SIG-M5 treated with dmso at 0.1 percent for 504 hours (cell line): ENCODE data around the gene DENND4A.
"Not testable (repeated sequence)": the region's sequence is repeated elsewhere in the genome, so short reads cannot be mapped to it uniquely, and the experiment has no call there.

ENCODE experiments used
- DNase-seq: peaks from one replicate; lab custom pipeline; 2025; ENCODE audit not compliant: unreplicated experiment; lab: John Stamatoyannopoulos, UW

The DENND4A gene

DNA sequence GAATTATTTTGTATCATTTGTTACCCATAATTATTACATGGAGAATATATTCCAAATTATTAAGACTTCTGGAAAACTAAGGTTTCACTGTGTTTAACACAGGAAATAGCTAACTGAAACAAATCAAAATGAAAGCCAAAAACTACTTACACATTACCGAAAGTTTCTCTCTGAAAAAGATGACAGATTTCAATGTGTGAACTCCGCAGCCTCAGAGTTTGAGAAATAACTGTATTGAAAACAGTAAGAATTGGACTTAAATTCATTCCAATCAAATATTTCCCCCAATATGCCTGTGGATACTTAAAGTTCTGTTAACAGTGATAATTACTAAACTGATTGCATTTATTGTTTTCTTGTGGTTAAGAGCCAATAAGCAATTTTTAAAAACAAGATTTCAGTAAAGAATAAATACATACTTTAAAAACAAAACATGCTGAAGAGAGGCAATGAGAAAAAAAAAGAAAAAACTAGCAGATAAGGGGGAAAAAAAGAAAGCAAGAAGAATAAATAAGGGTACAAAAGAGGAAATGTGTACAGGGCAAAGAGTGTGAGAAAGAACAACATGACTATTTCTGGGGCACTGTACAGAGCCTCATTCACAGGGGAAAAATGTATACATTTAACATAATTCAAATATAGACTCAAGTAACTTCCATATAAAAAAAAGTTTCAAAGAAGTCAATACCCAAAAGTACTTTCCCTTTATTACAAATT is 30.7 kb downstream of the DENND4A start:
- DNase-seq: no peak

DNA sequence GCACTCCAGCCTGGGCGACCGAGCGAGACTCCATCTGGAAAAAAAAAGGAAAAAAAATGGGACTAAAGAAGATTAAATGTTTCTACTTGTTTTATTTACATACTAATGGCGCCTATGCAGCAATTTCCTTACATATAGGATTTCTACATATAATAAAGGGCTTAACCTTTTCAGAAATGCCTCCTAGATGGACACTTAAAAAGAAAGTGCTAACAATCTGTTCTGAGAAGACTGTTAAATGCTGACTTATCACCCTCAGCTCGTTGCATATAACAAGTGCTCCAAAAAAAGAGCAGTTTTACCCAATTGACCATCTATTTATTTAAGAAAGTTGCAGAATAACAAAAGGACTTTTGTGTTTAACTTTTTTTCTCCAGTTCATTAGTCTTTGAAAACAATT is 32.7 kb downstream of the DENND4A start:
- no peak for DNase-seq

DNA sequence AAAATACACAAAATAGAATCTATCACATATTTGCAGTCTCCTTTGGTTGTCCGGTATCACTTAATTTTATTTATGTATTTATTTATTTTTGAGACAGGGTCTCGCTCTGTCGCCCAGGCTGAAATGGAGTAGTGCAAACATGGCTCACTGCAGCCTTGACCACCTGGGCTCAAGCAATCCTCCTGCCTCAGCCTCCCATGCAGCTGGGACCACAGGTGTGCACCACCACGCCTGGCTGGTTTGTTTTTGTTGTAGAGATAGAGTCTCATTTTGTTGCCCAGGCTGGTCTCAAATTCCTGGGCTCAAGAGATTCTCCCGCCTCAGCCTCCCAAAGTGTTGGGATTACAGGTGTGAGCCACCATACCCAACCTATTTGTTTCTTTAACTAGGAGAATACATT is 33.9 kb downstream of the DENND4A start:
- no peak for DNase-seq

DNA sequence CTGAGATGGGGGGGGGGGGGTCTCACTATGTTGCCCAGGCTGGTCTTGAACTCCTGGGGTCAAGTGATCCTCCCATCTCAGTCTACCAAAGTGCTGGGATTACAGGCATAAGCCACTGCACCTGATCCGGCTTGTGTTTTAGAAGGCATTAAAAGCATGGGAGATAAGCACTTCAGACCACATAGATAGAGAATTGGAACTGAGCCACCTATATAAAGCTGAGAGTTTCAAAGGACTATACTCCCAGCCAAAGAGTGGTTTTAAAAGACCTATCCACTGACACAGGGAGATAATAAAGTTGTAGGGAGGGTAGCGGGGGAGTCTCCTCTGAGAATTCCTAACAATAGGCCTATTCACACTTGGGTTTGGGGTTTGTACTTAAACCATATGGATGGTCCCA is 34.8 kb downstream of the DENND4A start:
- DNase-seq: no peak

DNA sequence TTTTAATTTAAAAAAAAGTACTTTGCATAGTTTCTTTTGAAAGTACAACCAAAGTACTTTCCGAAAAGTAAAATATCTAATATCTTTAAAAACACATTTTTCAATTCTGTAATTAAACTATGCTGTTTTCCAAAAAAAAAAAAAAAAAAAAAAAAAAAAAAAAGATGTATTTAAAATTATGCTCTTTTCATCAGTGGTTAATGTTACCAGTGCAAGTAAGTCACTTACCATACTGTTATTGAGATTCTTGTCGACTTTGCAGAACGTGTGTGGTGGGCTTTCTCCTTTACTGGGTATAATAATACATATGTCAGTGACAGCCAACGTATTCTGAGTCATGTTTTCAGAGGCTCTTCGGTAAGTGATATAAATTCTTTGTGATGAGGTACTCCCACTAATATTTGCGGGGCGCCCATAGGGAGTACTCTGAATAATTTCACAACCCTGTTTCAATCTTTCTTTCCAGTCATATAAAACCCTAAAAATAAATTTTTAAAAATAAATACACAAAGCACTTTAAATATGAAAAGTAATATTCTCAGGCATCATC is 39.9 kb downstream of the DENND4A start:
- DNase-seq: no peak

DNA sequence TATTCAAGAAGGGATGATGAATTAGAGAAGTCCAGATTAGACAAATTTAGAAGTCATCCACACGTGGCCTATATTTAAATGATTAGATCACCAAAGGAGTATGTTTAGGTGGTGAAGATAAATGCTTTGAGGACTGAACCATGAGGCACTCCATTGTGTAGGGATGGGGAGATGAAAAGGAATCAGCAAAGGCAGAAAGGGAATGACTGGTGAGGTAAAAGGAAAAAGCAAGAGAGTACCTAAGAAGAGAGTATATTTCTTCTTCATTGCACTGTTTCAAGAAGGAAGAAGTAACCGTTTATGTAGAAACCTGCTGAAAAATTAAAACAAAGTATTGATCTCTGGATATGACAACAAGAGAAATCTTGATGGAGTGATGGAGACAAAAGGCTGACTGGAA is 40.7 kb downstream of the DENND4A start:
- no peak for DNase-seq

DNA sequence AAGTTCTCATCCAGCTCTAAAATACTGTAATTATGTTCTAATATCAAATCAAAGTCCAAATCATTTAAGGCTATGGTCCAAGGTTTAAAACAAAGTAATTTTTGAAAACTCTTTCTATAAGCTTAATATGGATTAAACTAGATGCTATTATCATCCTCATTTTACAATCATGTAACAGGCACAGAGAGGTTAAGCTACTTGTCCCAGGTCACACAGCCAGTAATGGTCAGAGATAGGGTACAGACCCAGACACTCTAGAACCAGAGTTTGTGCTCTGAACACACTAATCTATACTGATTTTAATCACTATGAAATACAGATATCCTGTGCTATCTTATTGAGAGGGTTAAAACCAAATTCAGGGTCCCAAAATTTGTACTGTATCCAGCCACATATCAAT is 44.8 kb downstream of the DENND4A start:
- no peak for DNase-seq

DNA sequence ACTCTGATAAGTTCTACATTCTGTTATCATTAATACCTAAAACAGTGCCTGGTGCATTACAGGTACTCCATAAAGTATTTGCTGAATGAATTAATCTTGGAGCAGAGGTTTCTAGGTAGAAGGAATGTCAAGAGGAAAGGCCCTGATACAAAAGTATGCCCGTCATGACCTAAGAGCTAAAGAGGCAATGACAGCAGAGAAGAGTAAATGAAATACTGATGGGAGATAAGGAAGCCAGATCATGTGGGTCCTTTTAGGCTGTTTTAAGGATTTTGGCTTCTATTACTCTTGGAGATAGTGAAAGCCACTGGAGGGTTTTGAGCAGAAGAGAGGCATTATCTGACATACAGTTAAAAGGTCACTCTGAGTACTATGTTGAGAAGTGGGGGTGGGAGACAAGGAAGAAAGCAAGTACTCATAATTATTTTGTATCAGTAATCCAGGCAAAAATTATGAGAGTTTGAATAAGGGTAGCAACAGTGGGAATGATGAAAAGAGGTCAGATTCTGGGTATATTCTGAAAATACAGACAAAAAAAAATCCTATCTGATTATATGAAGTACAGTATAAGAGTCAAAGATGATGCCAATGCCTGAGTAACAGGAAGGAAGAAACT is 48.3 kb downstream of the DENND4A start:
- no peak for DNase-seq

DNA sequence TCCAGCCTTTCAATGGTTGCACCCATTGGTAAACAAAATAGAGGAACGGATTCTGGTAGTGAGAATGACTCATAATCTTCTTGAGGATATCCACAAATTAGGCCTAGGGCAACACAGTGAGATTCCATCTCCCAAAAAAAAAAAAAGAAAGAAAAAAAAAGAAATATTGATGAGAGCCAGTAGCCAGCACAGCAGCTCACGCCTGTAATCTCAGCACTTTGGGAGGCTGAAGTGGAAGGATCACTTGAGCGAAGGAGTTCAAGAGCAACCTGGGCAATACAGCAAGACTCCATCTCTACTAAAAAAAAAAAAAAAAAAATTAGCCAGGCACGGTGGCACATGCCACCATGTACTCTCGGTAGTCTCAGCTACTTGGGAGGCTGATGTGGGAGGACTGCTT is 51.9 kb downstream of the DENND4A start:
- no peak for DNase-seq

DNA sequence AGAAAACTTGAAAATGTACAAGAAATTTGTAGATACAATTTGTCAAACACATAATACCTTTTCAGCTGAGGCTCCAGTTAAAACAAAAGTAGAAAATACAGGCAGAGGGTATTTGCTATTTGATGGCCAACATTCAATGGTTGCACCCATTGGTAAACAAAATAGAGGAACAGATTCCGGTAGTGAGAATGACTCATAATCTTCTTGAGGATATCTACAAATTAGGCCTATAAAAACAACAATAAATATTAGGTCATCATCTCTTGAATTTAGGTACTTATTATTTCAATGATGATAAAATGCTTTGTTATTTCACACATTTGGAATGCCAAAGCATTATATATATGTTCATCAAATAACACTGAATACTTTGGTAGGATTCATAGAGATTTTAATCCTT is 53.4 kb downstream of the DENND4A start:
- DNase-seq: no peak

DNA sequence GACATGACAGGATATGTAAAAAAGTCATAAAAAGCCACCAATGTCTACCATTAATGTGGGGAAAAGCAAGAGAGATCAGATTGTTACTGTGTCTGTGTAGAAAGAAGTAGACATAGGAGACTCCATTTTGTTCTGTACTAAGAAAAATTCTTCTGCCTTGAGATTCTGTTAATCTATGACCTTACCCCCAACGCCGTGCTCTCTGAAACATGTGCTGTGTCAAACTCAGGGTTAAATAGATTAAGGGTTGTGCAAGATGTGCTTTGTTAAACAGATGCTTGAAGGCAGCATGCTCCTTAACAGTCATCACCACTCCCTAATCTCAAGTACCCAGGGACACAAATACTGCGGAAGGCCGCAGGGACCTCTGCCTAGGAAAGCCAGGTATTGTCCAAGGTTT is 58.5 kb downstream of the DENND4A start:
- DNase-seq: not testable (repeated sequence)

DNA sequence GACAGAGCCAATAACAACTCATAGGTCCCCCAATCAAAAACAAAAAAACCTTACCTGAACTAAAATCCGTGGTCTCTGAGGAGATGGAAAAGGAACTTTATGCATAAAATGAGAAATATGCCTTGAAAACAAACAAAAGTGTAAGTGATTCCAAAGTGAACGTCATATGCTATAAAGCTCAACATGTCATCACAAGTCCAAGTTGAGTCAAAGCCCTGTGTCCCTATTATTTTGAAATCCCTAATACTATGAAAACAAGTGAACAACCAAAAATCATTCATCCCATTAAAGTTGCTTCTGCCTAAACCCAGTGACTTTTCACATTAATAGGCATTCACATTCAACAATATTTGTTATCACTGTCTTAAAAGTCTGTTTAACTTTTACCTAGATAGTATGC is 59.4 kb downstream of the DENND4A start:
- no peak for DNase-seq

DNA sequence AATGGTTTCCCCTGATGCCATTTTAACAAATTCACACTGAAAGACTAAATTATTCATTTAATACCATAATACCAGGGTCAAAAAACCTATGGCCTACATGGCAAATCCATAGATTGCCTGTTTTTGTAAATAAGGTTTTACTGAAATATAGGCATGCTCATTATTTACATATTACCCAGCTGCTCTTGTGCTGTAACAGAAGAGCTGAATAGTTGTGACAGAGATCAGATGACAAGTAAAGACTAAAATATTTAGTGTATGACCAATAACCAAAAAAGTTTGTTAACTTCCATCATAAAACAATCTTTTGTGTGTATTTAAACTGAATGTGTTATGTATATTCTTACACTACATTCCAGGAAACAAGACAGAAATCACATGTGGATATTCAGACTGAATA is 60.2 kb downstream of the DENND4A start:
- no peak for DNase-seq

DNA sequence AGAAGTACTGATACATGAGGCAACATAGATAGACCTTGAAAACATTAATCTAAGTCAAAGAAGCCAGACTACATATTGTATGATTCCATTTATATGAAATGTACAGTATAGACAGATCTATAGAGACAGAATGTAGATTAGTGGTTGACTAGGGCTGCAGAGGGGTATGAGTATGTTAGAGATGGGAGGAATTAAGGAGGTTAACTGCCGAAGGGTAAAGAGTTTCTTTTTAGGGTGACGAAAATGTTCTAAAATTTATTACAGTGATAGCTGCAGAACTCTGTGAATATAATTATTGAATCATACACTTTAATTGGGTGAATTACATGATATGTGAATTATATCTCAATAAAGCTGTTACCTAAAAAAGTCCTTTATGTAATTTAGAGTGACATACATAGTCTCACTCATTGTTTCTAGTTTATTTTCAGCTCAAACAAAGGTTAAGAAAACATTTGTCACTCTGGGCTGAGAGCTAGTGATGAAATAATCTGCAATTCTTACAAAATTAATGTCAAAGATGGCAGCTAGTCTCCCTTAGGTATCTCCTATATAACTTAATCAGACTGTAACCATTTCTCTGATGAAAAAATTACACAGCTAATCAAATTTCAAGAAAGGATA is 61.4 kb downstream of the DENND4A start:
- no peak for DNase-seq

DNA sequence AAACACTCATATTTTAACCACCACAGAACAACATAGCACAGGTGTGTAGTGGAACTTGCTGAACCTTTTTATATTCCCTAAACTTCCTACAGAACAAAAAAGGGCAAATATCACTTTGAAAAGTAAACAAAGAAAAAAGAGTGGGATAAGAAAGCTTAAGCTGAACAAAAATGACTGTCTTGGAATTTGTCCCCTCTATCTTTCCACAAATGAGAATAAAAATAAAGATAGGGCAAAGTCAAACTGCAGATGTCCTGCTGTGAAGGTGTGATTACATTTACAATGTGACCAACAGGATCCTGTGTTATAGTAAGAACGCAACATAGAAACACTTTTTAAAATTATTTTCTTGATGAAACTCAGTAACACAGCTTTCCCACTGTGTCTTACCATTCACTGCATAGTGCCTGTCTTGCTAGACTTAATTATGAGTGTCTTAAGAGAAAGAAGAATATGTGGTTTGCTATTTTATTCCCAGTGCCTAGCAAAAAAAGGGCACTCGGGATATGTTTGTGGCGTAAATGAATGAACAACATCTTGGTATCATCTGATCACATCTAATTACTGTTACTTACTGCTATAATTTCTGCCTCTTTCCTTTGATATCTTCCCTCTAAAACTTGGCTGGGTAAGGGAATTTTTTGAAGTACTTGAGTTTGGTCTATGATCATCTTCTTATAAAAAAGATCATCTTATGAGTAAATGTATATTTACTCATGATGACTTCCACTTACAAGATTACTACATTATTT is 67.5 kb downstream of the DENND4A start:
- no peak for DNase-seq

DNA sequence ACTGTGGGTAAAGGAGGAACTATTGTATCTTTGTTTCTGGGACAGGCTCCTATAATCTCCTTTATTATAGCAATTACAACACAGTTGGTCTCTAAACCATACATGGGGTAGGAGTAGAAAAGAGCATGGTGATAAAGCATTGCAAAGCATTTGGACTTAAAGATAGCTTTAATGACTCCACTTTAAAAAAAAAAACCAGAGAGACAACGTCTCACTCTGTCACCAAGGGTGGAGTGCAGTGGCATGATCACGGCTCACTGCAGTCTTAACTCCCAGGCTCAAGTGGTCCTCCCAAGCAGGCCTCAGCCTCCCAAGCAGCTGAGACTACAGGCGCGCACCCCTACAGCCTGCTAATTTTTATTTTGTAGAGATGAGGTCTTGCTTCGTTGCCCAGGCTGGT is 68.2 kb downstream of the DENND4A start:
- DNase-seq: no peak

DNA sequence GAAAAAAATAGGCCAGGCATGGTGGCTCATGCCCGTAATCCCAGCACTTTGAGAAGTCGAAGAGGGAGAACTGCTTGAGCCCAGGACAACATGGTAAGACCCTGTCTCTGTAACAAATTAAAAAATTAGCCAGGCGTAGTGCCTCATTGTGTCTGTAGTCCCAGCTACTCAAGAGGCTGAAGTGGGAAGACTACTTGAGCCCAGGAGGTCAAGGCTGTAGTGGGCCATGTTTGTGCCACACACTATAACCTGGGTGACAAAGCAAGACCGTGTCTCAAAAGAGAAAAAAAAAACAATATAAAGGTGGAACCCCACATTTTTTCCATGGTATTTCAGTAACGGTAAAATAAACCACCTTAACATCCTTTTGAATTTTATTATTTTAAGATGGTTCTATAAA is 69.9 kb downstream of the DENND4A start:
- no peak for DNase-seq

DNA sequence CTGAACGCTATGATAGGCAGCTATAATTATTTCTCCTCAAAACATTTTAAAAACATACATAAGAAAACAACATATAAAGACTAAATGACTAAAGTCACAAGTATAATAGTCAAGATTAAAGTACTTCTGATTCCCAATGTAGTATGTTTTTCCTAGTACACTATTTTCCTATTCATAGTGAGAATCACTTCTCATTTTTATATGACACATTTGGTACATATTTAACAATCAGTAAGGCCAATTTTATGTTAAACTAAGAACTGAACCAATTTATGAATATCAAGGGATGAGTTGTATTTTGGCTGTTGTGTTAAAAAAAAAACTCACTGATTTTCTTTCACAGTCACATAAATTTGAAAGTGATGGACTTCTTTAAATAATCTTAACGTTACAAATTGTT is 79.7 kb downstream of the DENND4A start:
- DNase-seq: no peak

DNA sequence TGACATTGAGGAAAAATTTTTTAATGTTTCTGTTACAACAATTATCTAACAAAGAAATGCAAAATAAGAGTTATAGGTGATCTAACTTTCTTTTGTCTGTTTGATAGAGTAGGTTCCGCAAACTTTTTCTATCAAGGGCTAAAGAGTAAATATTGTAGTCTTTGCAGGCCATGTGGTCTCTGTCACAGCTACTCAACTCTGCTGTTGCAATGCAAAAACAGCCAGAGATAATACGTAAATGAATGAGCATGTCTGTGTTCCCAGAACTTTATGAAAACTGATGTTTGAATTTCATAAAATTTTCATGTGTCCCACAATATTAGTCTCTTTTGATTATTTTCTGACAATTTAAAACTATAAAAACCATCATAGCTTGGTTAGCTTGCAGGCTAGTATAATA is 97.0 kb downstream of the DENND4A start:
- DNase-seq: no peak

DNA sequence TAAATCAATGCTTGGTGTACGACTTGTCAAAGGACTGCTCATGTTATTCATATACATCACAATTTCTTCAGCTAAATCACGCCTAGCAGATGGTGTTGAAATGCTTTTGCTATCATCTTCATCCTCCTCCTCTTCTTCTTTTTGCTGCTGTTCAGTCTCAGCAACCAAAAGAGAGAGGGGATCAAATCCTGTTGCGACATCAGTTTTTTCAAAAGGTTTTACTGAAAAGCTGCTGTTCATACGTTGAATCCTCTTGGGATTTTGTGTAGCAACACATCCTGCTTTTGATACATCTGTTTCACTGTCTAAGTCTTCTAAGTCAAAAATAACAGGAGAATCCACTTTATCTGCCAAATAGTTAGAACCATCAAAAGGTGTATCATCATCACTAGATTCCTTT is 101.3 kb downstream of the DENND4A start:
- DNase-seq: no peak

DNA sequence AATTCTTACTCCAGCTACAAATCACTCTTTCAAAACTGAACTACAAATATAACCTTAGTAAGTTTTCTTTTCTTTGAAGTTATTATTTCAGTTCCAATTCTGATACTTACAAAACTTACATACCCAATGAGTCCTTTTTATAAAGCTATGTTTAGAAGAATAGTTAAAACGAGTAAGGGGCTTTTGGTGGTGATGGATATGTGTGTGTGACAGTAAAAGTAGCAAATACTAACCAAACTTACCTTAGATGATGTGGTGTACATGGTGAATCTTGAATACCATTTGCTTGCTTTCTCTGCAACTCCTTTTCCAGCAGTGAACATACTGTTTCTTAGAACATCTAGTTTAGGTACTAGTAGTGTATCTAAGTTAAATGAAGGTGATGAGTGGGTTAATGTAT is 101.9 kb downstream of the DENND4A start:
- DNase-seq: no peak

DNA sequence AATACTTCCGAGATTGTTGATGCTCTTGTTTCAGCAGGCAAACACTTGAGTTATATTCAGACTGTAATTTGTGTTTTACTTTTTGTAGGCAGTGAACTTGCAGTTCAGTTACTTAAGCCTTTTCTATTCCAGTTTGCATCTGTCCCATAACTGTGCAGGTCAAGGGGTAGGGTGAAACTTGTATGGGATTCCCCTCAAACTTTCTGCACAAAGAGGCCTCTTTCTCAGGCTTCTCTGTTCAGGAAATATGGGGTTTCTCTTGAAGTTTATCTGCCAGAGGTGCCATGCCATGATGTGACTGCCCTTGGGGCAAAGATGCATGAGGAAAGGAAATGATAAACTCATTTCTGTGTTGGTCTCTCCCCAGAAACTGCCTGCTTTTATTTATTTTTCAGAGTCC is 103.6 kb downstream of the DENND4A start:
- DNase-seq: no peak
